Inferior parietal cortex (tissue), 1 donor: ENCODE measurements around the gene SHC1.

Experiments
- DNase-seq: peaks from one replicate; pipeline ENCODE4 v3.0.0-alpha.2; 2016; ENCODE audit errors: extremely low spot score

The SHC1 gene

GRCh38 chr1:154937988-154938386 is 32.6 kb downstream of the SHC1 start:
- DNase-seq, result no peak

- peak; percentile 91 for DNase-seq
These were observed 33.2 kb downstream of the SHC1 start for GRCh38 chr1:154937085-154937987.

GRCh38 chr1:154936555-154937084 is 33.9 kb downstream of the SHC1 start, which contains the start of gene PMVK:
TSS of gene PMVK (minus strand) at chr1:154936719. CDS start at chr1:154936685, 34 bp downstream.
- DNase-seq, result peak; percentile 95

- no peak for DNase-seq
These were observed 34.6 kb downstream of the SHC1 start for GRCh38 chr1:154935749-154936554.

- DNase-seq, result no peak
These were observed 36.1 kb downstream of the SHC1 start for GRCh38 chr1:154934358-154934948.

GRCh38 chr1:154931940-154932487 is 38.5 kb downstream of the SHC1 start:
- DNase-seq, result no peak

- DNase-seq, result no peak
These were observed 44.3 kb downstream of the SHC1 start for GRCh38 chr1:154926201-154926600.

GRCh38 chr1:154925335-154926170 is 45.0 kb downstream of the SHC1 start:
- DNase-seq, result no peak

- no peak for DNase-seq
These were observed 46.9 kb downstream of the SHC1 start for GRCh38 chr1:154923695-154924094.

- DNase-seq, result no peak
These were observed 57.3 kb downstream of the SHC1 start for GRCh38 chr1:154913273-154913672.

- no peak for DNase-seq
These were observed 57.8 kb downstream of the SHC1 start for GRCh38 chr1:154912755-154913154.
